ENCODE data around the gene ADAM33.

Gene ADAM33

GRCh38 chr20:3629893-3630292, 51.9 kb downstream of the ADAM33 start:
- no peak overlapping the region for H3K27ac ChIP-seq
- TF ChIP-seq CTCF (IDR thresholded peaks at IDR 0.05) (no peak), ZFX (IDR thresholded peaks at IDR 0.05; ENCODE audit: borderline replicate concordance) (no peak)

GRCh38 chr20:3628502-3629314, 53.1 kb downstream of the ADAM33 start:
- TF ChIP-seq CTCF (IDR thresholded peaks at IDR 0.05) (no peak), ZFX (IDR thresholded peaks at IDR 0.05; ENCODE audit: borderline replicate concordance) (no peak)
- H3K27ac ChIP-seq = no peak overlapping the region

- TF ChIP-seq ZFX (IDR thresholded peaks at IDR 0.05; ENCODE audit: borderline replicate concordance) = no peak
- TF ChIP-seq CTCF (IDR thresholded peaks at IDR 0.05) = no peak
- no peak overlapping the region for H3K27ac ChIP-seq
Measured at GRCh38 chr20:3627476-3627875, 54.3 kb downstream of the ADAM33 start.

GRCh38 chr20:3622406-3622805, 59.4 kb downstream of the ADAM33 start:
- H3K27ac ChIP-seq = no peak overlapping the region
- no peak for TF ChIP-seq CTCF (IDR thresholded peaks at IDR 0.05)
- no peak for TF ChIP-seq ZFX (IDR thresholded peaks at IDR 0.05; ENCODE audit: borderline replicate concordance)

GRCh38 chr20:3621111-3621510, 60.7 kb downstream of the ADAM33 start:
- H3K27ac ChIP-seq = no peak overlapping the region
- TF ChIP-seq CTCF (IDR thresholded peaks at IDR 0.05) = no peak
- no peak for TF ChIP-seq ZFX (IDR thresholded peaks at IDR 0.05; ENCODE audit: borderline replicate concordance)
